ENCODE measurements around the gene RECK. TPM values are rescaled to one million over a fixed set of nuclear protein-coding genes. Genes with fewer than 3 reads are reported as not detected.

RECK gene
- total RNA-seq, 1 donor from 2014 or later = 5.8 TPM

DNA sequence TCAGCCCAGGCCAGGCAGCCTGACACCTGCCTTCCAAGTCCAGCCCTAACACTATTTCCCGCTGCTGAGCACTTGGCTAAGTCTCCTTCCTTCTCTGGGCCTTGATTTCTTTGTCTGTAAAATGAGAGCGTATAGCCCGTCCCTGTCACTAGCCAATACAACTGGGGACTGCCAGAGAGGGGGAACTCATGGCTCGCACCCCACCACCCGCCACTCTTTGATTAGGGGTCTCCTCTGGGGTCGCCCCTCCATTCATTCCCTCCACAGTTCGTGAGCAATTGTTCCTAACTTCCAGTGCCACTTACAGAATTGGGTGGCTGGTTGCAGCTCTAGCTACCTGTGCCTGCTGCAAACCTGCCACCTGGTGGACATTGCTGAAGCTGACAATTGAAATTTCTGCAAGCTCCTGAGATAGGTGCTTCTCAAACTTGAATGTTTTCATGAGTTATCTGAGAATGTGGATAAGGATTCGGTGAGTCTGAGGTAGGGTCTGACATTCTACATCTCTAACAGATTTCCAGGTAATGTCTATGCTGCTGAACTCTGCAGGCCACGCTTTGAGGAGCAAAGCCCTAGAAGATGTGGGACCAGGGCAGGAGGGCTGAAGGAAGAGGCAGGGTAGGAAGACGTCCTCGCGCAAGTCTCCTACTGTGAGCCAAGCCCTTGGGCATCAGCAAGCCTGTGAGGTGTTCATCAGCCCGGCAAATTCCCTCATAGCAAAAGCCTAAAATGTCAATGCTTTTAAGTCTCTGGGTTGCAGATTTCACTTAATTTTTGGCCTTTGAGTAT, 13.3 kb upstream of the RECK start:
- intact Hi-C loops (cut with DNase I) = loop anchor here (2.0 kb wide), 1 partner anchor 65 kb away; the partner anchor contains the start of gene OR2S2
- DNase-seq (ENCODE audit: low spot score) = peak; percentile 78

DNA sequence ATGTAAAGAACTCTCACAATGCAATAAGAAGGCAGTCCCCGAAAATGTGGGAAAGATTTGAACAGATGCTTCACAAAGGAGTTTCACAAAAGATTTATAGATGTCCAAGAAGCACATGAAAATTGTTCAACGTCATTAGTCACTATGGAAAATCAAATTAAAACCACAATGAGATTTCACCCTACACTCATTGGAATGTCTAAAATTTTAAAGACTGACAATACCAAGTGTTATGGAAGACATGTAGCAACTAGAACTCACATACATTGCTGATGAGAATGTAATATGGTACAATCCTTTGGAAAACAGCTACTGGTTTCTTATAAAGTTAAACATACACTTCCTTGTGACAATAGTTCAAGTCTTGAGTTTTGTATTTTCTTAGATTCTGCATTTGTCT, 11.0 kb upstream of the RECK start:
- intact Hi-C loops (cut with DNase I) = no loop called here
- DNase-seq (ENCODE audit: low spot score) = no peak

DNA sequence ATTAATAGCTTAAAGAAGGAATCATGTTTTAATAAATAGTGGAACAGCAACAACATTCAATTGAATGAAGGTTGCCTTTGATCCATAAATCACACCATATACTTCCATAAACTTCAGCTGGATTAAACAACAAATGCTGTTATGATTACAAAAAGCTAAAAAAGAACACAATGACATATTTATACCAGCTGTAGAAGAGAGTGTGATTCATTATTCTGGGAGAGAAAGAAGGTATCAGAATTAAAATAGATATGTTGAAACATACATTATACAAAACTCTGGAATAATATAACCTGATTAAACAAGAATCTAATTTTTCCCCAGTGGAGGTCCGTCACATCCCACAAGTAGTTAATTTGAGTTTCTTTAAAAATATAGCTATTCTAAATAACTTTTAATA, 7.5 kb upstream of the RECK start:
- intact Hi-C loops (cut with DNase I) = no loop called here
- DNase-seq (ENCODE audit: low spot score) = no peak

DNA sequence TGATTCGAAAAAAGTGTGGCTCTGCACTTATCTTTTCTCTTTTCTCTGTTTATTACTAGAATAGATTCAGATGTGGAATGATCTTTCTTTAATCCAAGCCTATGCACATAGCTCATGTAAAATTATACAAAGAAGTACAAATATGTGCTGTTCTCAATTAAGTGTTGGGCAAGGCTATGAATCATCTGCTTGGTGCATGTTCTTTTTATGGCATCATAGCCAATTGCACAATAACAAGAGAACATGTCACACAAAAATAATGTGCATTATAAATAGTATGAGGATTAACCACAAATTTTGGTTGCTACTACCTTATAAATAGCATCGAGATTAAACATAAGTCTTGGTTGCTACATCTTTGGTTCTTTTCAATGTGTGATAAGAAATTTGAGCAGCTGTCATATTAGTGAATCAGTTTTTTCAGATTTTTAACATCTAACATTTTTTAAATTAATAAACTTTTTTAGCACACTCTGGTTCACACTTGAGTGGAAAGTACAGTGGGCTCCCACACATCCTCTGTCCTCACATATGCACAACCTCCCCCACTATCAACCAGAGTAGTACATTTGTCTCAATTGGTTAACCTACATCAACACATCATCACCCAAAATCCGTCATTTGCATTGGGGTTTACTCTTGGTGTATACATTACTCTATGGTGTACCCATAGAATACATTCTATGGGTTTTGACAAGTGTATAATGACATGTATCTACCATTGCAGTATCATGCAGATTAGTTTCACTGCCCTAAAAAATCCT, 6.8 kb upstream of the RECK start:
- intact Hi-C loops (cut with DNase I) = no loop called here
- no peak for DNase-seq (ENCODE audit: low spot score)

DNA sequence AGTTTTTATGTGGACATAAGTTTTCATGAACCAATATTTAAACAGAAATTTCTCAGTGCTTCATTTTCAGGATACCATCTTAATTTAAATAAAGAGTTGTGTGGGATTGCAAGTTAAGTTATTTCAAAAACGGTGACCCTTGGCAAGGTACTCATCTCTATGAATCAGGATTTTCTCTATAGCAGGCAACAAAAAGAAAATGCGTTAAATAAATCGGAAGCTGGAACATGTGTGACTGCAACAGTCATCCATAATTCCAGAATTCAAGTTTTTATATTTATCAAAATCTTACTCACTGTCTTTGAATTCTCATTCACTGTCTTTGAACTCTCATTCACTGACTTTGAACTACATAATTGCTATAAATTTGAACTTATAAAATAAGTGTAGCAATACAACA, 5.8 kb upstream of the RECK start:
- no peak for DNase-seq (ENCODE audit: low spot score)
- intact Hi-C loops (cut with DNase I) = no loop called here

DNA sequence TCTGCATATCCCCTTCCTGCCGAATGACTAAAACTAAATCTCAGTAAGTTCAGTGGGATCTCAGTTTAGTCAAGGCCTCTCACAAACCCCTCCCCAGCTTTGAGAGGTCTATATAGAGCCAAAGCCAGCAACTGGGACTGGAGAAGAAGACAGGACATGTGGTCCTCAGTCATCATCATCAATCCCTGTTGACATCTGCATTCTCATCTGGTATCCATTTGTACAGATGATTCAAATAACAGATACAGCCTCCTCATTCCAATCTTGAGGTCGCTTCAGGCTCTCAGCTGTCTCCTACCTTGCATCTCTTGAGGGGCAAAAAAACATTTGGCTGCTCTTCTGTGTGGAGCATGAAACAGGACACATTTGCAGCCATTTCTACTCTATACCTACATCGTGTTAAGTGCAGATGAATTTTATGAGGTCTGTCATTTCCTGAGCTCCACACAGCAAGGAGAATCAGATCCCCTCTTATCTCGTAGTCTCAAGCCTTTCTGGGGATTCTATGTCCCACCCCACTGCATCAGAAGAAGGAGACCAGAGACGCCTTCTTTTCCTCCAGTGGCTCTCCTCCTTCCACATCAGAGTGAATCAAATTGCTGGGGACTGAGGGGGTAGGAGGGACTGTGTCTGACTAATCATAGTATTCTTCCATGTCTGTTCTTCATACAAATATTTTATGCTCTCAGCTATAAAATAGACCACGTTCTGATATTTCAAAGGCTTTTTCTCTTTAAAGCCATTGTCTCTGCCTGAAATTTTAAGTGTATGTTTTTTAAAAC, 4.7 kb upstream of the RECK start:
- intact Hi-C loops (cut with DNase I) = no loop called here
- DNase-seq (ENCODE audit: low spot score) = no peak

DNA sequence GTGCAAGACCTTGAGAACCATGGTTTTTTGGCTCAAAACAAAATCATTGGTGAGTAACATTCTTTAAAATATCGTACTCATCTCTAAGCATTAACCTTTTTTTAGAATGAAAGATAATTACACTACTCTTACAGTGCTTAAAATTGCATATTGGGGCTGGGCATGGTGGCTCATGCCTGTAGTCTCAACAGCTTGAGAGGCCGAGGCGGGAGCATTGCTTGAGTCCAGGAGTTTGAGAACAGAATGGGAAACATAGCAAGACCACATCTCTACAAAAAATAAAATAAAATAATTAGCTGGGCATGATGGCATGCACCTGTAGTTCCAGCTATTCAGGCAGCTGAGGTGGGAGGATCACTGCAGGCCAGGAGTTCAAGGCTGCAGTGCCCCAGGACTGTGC, 2.9 kb upstream of the RECK start:
- intact Hi-C loops (cut with DNase I) = no loop called here
- DNase-seq (ENCODE audit: low spot score) = peak; percentile 53

DNA sequence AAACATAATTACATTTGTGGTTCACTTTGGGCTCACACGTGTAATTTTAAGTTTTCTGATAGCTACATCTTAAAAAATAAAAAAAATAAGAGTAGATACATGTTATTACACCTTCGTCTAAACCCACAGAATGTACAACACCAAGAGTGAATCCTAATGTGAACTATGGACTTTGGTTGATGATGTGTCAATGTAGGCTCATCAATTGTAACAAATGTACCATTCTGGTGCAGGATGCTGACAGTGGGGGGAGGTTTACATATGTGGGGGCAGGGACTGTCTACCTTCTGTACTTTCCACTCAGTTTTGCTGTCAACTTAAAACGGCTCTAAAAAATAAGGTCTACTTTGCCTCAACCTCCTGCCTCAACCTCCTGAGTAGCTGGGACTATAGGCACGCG, 2.5 kb upstream of the RECK start:
- intact Hi-C loops (cut with DNase I) = no loop called here
- no peak for DNase-seq (ENCODE audit: low spot score)

DNA sequence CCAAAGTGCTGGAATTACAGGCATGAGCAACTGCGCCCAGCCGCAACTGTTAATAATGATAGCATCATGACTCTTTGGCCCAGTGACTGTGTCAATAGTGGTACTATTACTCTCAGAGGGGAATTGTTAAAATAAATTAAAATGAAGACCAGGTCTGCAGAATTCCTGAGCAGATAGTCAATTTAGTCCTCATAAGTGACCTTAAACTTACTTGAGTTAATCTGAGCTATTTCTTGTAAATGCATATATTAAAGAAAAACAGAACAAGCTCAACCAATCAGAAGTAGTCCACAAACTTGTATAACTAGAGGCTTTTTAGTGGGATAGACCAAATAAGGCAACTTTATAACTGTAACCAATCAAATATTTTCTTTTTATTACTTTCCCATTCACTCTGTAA, 1.7 kb upstream of the RECK start:
- intact Hi-C loops (cut with DNase I) = no loop called here
- DNase-seq (ENCODE audit: low spot score) = no peak

DNA sequence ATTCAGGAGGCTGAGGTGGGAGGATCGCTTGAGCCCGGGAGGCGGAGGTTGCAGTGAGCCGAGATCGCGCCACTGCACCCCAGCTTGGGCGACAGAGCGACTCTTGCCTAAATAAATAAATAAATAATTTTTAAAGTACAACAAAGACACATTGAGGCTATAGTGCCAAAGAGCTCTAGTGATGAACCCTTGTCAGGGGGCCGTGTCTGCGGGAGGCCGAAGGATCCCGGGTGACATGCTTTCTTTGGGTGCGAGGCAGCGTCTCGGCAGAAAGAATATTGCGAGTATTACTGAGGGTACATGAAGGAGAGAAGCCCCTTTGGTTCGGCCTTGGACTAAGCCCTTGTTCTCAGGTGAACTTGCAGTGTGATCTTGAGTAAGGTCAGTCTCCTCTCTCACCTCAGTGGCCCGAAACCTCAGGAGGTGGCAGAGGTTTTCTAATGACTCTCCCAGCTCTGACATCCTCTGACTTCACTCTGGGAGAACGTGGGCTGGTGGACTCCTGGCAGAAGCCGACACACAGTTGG, 397 bp upstream of the RECK start:
- DNase-seq (ENCODE audit: low spot score) = peak; percentile 54
- intact Hi-C loops (cut with DNase I) = no loop called here

DNA sequence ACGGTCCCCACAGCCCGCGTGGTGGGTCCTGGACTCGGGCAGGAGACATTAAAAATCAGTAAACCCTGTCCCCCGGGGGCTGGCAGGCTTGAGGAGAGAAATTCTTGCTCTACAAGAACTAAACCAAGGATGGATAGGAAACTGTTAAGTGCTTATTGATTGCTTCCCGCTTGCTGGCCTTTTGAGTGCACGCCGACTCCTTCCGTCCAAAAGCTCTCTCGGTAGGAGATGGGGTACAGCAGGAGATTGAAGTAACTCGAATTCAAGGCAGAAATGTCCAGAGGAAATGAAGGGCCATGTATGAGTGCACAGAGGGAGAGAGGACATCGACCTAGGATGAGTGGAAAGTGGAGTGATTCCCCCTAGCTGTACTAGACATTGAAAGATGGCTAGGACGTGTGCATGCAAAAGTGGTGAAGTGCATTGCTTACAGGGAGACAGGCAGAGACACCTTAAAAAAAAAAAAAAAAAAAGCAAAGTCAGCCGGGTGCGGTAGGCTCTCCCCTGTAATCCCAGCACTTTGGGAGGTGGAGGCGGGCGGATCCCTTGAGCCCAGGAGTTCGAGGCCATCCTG, 923 bp downstream of the RECK start:
- no peak for DNase-seq (ENCODE audit: low spot score)
- intact Hi-C loops (cut with DNase I) = no loop called here

DNA sequence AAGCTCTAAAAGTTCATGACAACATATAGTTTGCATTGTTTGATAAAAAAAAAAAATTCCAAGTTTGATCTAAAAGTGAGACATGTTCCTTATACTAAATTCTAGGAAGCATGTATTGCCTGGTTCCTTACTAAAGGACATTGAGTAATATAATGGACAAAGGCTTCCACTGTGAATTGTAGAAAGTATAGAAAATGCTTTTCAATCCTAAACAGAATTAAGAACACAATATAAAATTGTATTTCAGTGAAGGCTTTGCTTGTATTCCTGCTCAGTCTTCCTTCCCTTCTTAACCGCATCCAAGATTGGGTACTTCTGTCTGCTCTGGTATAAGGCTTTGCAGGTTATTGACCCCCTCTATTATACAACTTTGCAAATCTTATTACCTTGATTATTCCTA, 2.4 kb downstream of the RECK start:
- intact Hi-C loops (cut with DNase I) = no loop called here
- DNase-seq (ENCODE audit: low spot score) = no peak

DNA sequence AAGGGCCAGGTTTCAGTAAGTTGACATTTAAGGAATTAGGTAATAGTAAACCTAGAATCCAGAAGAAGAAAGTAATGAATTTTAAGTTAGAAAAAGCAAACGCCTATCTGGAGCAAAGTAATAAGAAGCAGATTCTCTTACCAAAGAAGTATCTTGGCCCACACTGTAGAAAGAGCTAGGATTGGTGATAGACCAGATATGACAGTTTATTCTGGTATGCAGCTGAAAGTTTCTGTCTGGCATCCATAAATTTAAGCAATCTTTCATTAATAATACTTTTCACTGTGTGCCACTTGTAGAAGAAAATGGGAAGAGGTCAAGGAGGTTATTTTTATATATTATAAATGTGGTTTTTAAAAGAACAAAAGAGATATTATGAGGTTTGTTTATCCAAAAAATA, 3.0 kb downstream of the RECK start:
- DNase-seq (ENCODE audit: low spot score) = no peak

DNA sequence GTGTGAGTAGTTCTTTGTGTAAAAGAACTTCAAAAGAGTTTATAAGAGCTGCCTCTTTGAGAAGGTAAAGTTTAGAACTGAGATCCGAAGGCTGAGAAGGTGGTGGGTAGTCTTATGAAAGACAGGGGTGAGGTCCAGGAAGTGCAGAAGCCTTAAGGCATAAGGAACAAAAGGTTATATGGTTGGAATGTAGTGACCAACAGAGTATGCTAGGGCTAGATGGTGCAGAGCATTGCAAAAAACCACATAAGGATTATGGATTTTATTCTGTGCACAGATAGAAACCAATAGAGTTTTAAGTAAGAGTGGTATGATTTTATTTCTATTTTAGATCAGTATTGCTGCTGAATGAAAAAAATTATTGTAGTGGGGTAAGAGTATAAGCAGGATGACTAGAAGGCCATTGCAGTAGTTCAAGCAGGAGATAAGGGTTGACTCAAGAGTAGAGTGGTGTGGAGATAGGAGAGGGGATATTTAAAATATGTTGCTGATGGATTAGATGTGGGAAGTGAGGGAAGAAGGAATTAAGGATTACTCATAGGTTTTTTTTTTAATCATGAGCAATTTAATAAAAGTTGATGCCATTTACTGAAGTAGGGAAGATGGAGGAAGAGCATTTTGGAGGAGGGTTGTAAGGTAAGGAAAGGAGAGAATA, 3.7 kb downstream of the RECK start:
- no peak for DNase-seq (ENCODE audit: low spot score)
- intact Hi-C loops (cut with DNase I) = no loop called here

More for the DNA sequence above, 3.0 kb downstream of the RECK start:
- intact Hi-C loops (cut with DNase I) = no loop called here

DNA sequence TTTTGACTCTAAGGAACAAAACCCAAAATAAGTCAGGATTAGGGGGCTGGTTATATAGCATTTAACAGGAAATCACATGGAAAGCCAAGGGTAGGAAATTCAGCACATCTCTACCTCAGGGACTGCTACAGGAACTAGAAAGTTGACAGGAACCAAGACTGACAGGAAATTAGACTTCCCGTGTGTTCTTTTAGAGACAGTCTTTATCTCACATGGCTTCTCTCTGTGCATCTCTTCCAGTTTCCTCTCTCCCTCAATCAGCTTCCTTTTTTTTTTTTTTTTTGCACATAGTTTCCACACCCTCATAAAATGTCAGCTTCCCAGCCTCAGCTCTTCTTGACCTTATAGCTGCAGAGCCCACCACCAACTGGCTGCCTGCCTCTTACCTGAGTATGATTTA, 4.8 kb downstream of the RECK start:
- intact Hi-C loops (cut with DNase I) = no loop called here
- no peak for DNase-seq (ENCODE audit: low spot score)

DNA sequence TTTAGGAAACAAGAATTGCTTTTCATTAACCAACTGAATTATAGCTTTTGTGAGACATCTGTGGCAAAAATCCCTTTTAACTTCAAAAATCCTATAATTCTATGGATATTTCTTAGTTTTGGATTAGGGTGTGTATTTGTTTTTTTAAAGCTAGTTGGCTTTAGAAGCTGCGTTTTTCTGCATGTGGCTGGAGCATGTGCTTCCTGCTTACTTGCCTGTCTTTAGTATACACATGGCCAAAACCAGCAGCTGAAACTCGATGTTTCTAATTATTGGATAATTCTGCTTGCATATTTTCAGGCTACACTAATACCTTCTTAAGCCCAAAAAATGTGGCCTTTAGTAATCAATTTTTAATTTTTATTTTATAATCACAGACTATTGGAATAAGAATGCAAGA, 8.9 kb downstream of the RECK start:
- intact Hi-C loops (cut with DNase I) = no loop called here
- DNase-seq (ENCODE audit: low spot score) = no peak

DNA sequence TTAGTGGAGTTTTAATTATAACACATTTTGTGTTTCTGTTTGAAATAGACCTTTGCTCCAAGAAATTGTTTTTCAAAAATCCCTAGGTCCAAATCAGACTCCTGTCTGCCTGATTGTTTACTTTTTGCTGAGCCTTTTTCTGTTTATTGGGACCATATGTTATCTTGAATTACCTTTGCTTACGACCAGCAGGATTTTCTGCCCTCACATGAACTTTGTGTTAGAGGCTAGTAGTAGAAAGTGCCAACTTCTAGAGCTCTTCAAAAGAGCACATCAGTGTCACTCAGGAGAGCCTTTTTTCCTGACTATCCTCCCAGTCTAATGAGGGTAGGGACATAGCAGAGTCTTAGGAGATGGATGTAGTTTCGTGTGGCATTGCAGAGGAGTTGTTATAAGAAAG, 10.2 kb downstream of the RECK start:
- intact Hi-C loops (cut with DNase I) = no loop called here
- no peak for DNase-seq (ENCODE audit: low spot score)

DNA sequence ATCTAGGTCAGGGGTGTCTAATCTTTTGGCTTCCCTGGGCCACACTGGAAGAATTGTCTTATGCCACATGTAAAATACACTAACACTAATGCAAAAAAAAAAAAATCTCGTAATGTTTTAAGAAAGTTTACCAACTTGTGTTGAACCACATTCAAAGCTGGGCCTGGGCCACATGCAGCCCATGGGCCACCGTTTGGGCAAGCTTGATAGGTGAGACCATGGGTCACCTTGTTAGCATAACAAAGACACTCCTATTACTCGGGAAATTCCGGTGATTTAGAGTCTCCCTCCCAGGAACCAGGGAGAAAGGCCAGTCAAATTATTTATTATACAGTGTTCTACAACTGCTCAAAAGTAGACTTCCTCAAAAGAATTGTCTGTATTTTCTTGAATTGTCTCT, 12.7 kb downstream of the RECK start:
- intact Hi-C loops (cut with DNase I) = no loop called here
- DNase-seq (ENCODE audit: low spot score) = no peak

DNA sequence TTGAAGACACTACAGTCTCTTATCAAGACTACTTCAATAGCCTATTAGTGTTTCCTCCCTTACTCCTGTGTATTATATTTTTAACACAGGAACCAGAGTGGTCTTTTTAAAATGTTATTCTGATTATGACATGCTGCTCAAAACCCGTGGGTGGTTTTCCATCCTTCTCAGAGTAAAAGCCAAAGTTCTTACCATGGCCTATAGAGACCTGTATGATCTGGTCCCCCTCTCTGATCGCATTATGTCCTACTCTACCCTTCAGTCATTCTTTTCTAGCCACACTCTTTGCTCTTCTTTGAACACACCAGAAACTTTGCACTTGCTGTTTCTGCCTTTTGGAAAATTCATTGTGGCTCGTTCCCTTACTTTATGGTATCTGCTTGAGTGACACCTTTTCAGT, 13.8 kb downstream of the RECK start:
- no peak for DNase-seq (ENCODE audit: low spot score)
- intact Hi-C loops (cut with DNase I) = no loop called here
